GM18508 (cell line): ENCODE measurements around the gene CNNM4.
A peak's percentile ranks its signal among the peaks of the same experiment; 100 is the strongest.

Source experiments
- ATAC-seq: cut with Tn5 transposase; IDR thresholded peaks from one replicate; pipeline ENCODE4 v1.9.1; 2021; ENCODE audit warnings: moderate number of reproducible peaks; ENCODE audit not compliant: insufficient read depth, unreplicated experiment

Gene CNNM4

GRCh38 chr2:96760036-96760985 is at the start of gene CNNM4:
CNNM4 (plus strand) TSS chr2:96760902; CDS start chr2:96761000, 98 bp downstream.
- peak; percentile 34 for ATAC-seq

DNA sequence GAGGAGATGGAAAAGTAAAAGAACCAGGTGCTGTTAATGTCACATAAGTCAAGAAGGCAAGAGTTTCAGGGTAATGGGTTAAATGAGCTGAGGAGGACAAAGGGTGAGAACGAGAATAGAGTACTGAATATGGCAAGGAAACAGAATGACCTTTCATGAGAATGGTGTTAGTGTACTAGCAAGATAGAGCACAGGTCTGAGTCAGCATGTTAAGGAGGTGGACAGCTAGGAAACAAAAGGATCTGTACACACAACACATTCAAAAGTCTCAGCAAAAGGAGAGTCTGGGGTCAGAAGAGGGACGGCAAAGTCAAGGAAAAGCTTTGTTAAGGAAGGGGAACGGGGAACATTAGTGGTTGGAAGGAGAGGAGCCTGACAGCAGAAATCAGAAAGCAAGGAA is 49.7 kb upstream of the CNNM4 start:
- ATAC-seq, result no peak

DNA sequence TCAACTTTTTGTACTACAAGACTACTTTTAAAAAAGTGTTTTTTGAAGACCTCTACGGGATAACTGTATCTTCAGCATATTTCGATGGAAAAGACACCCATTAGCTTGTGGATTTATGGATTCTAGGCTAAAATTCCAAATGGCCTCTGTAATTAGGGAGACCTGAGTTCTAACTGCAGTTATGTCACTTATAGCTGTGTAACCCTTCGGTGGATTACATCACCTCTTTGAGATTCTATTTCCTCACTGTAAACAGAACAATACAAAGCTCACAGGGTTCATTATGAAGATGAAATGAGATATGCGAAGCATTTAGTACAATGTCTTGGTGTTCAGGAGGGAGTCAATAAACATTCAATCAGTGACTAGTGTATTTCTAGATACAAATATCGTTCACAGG is 45.0 kb upstream of the CNNM4 start:
- ATAC-seq, result no peak

- ATAC-seq, result no peak
Measured at GRCh38 chr2:96716388-96716787, 44.3 kb upstream of the CNNM4 start.

DNA sequence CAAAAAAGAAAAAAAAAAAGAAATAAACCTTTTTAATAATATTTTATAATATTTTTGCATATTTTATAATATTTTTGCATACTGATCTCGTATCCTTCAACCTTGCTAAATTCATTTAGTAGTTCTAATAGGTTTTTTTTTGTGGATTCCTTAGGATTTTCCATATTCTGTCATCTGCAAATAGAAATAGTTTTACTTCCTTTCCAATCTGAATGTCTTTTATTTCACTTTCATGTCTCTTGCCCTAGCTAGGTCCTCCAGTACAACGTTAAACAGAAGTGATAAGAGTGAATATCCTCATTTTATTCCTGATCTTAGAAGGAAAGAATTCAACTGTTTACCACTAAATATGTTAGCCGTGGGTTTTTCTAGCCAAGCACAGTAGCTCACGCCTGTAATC is 34.6 kb upstream of the CNNM4 start:
- no peak for ATAC-seq

- no peak for ATAC-seq
Measured at GRCh38 chr2:96727431-96727830, 33.3 kb upstream of the CNNM4 start.

GRCh38 chr2:96729748-96730147 is 31.0 kb upstream of the CNNM4 start:
- ATAC-seq, result no peak

GRCh38 chr2:96730212-96730611 is 30.5 kb upstream of the CNNM4 start:
- ATAC-seq, result no peak

GRCh38 chr2:96733931-96734330 is 26.8 kb upstream of the CNNM4 start:
- ATAC-seq, result no peak

DNA sequence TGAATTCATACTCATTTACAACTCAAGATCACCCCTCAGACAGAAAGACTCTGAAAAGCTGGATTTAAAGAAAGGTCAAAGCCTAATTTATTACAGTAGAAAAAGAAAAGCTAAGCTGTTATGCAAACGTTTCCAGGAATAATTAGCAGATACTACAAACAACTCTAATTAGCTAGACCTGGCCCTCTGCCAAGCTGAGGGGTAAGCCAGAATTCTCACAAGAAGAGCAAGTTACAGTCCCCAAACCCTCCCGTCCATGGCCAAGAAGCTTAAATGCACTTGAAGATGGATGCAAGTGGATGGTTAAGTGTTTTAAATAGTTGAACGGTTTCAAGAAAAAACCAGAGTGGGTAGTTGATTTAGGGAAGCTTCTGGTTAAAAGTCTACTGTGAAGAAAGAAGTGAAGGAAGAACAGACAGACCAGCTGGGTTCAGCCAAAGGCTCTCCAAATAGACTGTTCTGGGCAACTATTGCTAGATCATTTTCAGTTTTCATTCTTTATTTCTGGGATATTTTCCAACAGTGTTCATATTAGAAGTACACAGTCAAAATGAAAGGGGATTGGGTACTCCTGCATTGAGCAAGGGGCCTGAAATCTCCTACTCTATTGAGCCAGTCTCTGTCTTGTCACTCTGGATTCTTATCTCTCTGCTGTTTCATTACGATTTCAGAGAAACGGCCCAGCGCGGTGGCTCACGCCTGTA is 25.7 kb upstream of the CNNM4 start:
- no peak for ATAC-seq

- ATAC-seq, result no peak
Measured at GRCh38 chr2:96737251-96737650, 23.5 kb upstream of the CNNM4 start.

- no peak for ATAC-seq
Measured at GRCh38 chr2:96737831-96738230, 22.9 kb upstream of the CNNM4 start.

DNA sequence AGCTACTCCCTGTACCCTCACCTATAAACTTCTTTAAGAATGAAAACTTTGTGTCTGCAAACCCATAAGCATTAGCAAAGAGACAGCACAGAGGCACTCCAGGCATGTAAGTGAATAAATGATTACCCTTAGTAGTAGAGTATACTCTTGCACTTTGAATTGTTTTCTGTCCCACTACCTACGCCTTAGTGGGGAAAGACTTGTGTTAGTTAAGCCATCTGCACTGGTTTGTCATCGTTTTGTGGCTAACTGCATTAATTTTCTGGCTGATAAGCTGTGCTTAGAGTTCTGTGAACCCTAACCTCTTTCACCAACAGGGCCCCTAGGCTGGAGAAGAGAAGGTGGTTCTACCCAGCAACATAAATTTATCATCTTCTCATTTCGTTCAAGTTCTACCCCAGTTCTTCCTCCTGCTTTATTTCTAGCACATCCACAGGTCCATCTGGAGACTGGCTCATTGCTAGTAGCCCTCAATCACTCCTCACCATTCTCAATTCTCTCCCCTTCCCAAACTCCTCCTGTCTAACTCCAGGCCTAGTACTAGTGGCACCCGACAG is 21.5 kb upstream of the CNNM4 start:
- ATAC-seq, result no peak

GRCh38 chr2:96739633-96740428 is 20.9 kb upstream of the CNNM4 start, which contains the start of gene LMAN2L:
LMAN2L (minus strand) TSS chr2:96740064; CDS start chr2:96740040, 24 bp downstream.
- peak; percentile 94 for ATAC-seq

DNA sequence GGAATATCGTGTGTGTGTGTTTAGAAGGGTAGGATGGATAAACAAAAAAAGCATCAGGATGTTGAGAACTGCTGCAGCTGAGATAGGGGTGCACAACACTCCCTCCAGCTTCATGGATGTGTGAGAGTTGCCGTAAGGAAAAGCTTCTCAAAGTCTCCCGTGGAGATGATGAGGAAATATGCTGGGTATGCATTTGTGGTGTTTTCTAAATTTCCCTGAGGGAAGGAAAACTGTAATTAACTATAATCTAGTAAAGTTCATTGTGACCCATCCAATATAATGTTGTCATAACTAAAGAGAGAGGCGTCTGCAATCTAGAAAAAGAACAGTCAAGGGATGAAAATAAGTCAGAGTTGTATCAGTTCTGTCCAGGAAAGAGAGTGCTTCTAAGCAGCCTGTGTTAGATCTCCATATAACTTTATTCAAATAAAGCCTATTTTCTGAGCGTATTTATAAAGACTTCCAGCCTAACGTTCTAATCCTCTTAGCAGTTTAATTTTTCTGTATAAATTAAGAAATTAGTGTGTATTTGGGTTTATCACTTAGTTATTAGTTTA is 13.6 kb upstream of the CNNM4 start:
- ATAC-seq, result no peak

GRCh38 chr2:96751800-96752199 is 8.9 kb upstream of the CNNM4 start:
- ATAC-seq, result no peak

- no peak for ATAC-seq
Measured at GRCh38 chr2:96753661-96754282, 6.9 kb upstream of the CNNM4 start.

DNA sequence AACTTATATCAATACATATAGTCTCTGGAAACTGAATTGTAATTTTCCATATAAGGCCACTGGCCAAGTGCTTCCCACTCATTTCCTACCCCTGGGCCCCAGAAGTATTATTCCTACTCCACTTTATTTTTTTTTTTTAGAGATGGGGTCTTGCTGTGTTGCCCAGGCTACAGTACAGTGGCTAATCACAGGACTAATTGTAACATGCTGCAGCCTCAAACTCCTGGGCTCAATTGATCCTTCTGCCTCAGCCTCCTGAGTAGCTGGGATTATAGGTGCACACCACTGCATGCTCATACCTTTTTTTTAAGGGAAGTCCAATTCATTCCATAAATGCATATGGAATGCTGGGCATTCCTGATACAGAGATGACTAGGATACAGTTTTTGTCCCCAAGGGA is 6.4 kb upstream of the CNNM4 start:
- ATAC-seq, result no peak

- ATAC-seq, result no peak
Measured at GRCh38 chr2:96756788-96757476, 3.8 kb upstream of the CNNM4 start.
